Fibroblast of upper back skin (primary cell): ENCODE results near the gene ACP5.

Experiments used
- DNase-seq: peaks from one replicate; pipeline ENCODE4 v3.0.0-alpha.2; 2013

ACP5 gene

GRCh38 chr19:11547929-11548700 lies 29.3 kb downstream of the ACP5 start:
- DNase-seq = no peak

GRCh38 chr19:11541238-11541637 lies 36.2 kb downstream of the ACP5 start:
- no peak for DNase-seq

- no peak for DNase-seq
Measured at GRCh38 chr19:11540645-11541044, 36.8 kb downstream of the ACP5 start.

GRCh38 chr19:11539495-11540365 lies 37.7 kb downstream of the ACP5 start:
- peak; percentile 72 for DNase-seq

GRCh38 chr19:11538232-11539036 lies 39.0 kb downstream of the ACP5 start, which contains the start of gene CNN1:
Gene CNN1 (plus strand): TSS chr19:11538851. CDS start chr19:11538928, 77 bp downstream.
- DNase-seq = peak; percentile 94

- peak; percentile 86 for DNase-seq
Measured at GRCh38 chr19:11535792-11536595, 41.5 kb downstream of the ACP5 start.

GRCh38 chr19:11534948-11535347 lies 42.5 kb downstream of the ACP5 start:
- DNase-seq = no peak

- DNase-seq = no peak
Measured at GRCh38 chr19:11534538-11534937, 42.9 kb downstream of the ACP5 start.

- DNase-seq = peak; percentile 78
Measured at GRCh38 chr19:11530432-11530831, 47.0 kb downstream of the ACP5 start.

GRCh38 chr19:11528551-11529341 lies 48.7 kb downstream of the ACP5 start, which contains the start of gene ECSIT:
Gene ECSIT (minus strand): TSS chr19:11529134. CDS start chr19:11519170, 9,964 bp downstream.
- DNase-seq = peak; percentile 99
